ENCODE data around the gene ASB18. TPM values are rescaled to one million over a fixed set of nuclear protein-coding genes. Genes with fewer than 3 reads are reported as not detected.

ASB18 gene
- total and polyA plus RNA-seq, 8 donors = 0.05 to 0.07 (median 0.06) TPM; not detected in 5

DNA sequence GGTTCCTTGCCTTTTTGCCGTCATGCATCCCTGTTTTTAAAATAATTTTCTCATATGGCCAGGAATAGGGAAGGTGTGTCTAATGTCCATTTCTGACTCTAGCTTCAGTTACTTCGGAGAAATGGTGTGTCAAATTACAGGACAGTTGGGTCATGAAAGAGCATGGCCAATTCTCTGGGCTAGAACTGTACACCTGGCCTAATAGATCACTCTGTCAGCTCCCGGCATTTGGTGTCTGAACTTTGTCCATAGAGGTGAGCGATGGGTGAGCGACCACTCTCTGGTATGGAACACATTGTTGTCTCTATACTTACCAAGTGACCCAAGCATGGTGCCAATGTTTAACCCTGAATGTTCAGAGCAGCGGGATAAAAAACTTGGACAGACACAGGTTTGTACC lies 38.3 kb upstream of the ASB18 start:
- no peak for DNase-seq
- H3K27ac ChIP-seq = no peak overlapping the region
- no peak overlapping the region for H3K4me3 ChIP-seq
- no peaks in the 10 kb centered on the region for H3K4me1 ChIP-seq
- no peaks in the 10 kb centered on the region for H3K36me3 ChIP-seq
- H3K27me3 ChIP-seq = no peaks in the 10 kb centered on the region
- no peak for ATAC-seq
- no peaks in the 10 kb centered on the region for H3K9me3 ChIP-seq
- TF ChIP-seq CTCF (IDR thresholded peaks at IDR 0.05) = no peak
- intact Hi-C loops (cut with DNase I) = no loop called here

- intact Hi-C loops (cut with DNase I) = no loop called here
- no peaks in the 10 kb centered on the region for H3K4me1 ChIP-seq
- no peak for DNase-seq
- H3K36me3 ChIP-seq = no peaks in the 10 kb centered on the region
- H3K27ac ChIP-seq = no peak overlapping the region
- H3K4me3 ChIP-seq = no peak overlapping the region
- TF ChIP-seq CTCF (IDR thresholded peaks at IDR 0.05) = no peak
- no peak for ATAC-seq
- no peaks in the 10 kb centered on the region for H3K9me3 ChIP-seq
- H3K27me3 ChIP-seq = no peaks in the 10 kb centered on the region
These were observed 34.8 kb upstream of the ASB18 start for GRCh38 chr2:236298924-236299475.

- TF ChIP-seq CTCF (IDR thresholded peaks at IDR 0.05) = no peak
- Histone ChIP-seq H3K9me3 (no peaks in the 10 kb centered on the region), H3K27me3 (no peaks in the 10 kb centered on the region), H3K27ac (no peak overlapping the region), H3K4me1 (no peaks in the 10 kb centered on the region), H3K4me3 (no peak overlapping the region), H3K36me3 (no peaks in the 10 kb centered on the region)
- DNase-seq = no peak
- intact Hi-C loops (cut with DNase I) = no loop called here
- no peak for ATAC-seq
These were observed 31.3 kb upstream of the ASB18 start for GRCh38 chr2:236295481-236295880.

- H3K27me3 ChIP-seq = peaks cover 0 to 4% of the 10 kb centered on the region in 2 donors
- TF ChIP-seq CTCF (IDR thresholded peaks at IDR 0.05) = no peak
- H3K4me3 ChIP-seq = no peak overlapping the region
- H3K9me3 ChIP-seq = no peaks in the 10 kb centered on the region
- H3K27ac ChIP-seq = no peak overlapping the region
- ATAC-seq (no peak), DNase-seq (no peak)
- no peaks in the 10 kb centered on the region for H3K36me3 ChIP-seq
- H3K4me1 ChIP-seq = no peaks in the 10 kb centered on the region
- intact Hi-C loops (cut with DNase I) = no loop called here
These were observed 30.4 kb upstream of the ASB18 start for GRCh38 chr2:236294647-236295046.

GRCh38 chr2:236293241-236293810 lies 29.1 kb upstream of the ASB18 start:
- no peaks in the 10 kb centered on the region for H3K9me3 ChIP-seq
- ATAC-seq = no peak

More at GRCh38 chr2:236293241-236293810, 29.1 kb upstream of the ASB18 start:
- Histone ChIP-seq H3K4me1 (no peaks in the 10 kb centered on the region), H3K36me3 (no peaks in the 10 kb centered on the region), H3K27ac (no peak overlapping the region), H3K27me3 (peaks cover 0 to 6% of the 10 kb centered on the region in 2 donors), H3K4me3 (no peak overlapping the region)
- intact Hi-C loops (cut with DNase I) = no loop called here
- no peak for DNase-seq
- TF ChIP-seq CTCF (IDR thresholded peaks at IDR 0.05) = no peak
